Measurements from ENCODE around the gene HCST.

Gene HCST

GRCh38 chr19:35936738-35937268 lies 34.5 kb downstream of the HCST start:
- DNase-seq (ENCODE audit: low read depth): no peak
- peak overlapping the region; percentile 78 for H3K4me3 ChIP-seq (replicated peaks; ENCODE audit: low read depth, low read length)
- TF ChIP-seq CTCF (IDR thresholded peaks at IDR 0.05; ENCODE audit: low read length, missing control alignments): no peak

GRCh38 chr19:35937345-35938281 lies 35.3 kb downstream of the HCST start:
- no peak for DNase-seq (ENCODE audit: low read depth)
- TF ChIP-seq CTCF (IDR thresholded peaks at IDR 0.05; ENCODE audit: low read length, missing control alignments): no peak
- peak overlapping the region; percentile 78 for H3K4me3 ChIP-seq (replicated peaks; ENCODE audit: low read depth, low read length)

GRCh38 chr19:35938282-35939224 lies 36.2 kb downstream of the HCST start:
- no peak for DNase-seq (ENCODE audit: low read depth)
- TF ChIP-seq CTCF (IDR thresholded peaks at IDR 0.05; ENCODE audit: low read length, missing control alignments): no peak
- peak overlapping the region; percentile 78 for H3K4me3 ChIP-seq (replicated peaks; ENCODE audit: low read depth, low read length)

- no peak for TF ChIP-seq CTCF (IDR thresholded peaks at IDR 0.05; ENCODE audit: low read length, missing control alignments)
- DNase-seq (ENCODE audit: low read depth): no peak
- H3K4me3 ChIP-seq (replicated peaks; ENCODE audit: low read depth, low read length): no peak overlapping the region
These were observed 37.2 kb downstream of the HCST start for GRCh38 chr19:35939307-35940077.

GRCh38 chr19:35940078-35940775 lies 37.9 kb downstream of the HCST start:
- TF ChIP-seq CTCF (IDR thresholded peaks at IDR 0.05; ENCODE audit: low read length, missing control alignments): no peak
- DNase-seq (ENCODE audit: low read depth): no peak

GRCh38 chr19:35940839-35941238 lies 38.5 kb downstream of the HCST start:
- no peak for DNase-seq (ENCODE audit: low read depth)
- no peak for TF ChIP-seq CTCF (IDR thresholded peaks at IDR 0.05; ENCODE audit: low read length, missing control alignments)
- no peak overlapping the region for H3K4me3 ChIP-seq (replicated peaks; ENCODE audit: low read depth, low read length)

More at GRCh38 chr19:35940078-35940775, 37.9 kb downstream of the HCST start:
- H3K4me3 ChIP-seq (replicated peaks; ENCODE audit: low read depth, low read length): no peak overlapping the region

Measured in fibroblast of pulmonary artery (primary cell).